Gastroesophageal sphincter (tissue), 4 donors: ENCODE measurements around the gene PRXL2A. TPM values are rescaled to one million over a fixed set of nuclear protein-coding genes. Genes with fewer than 3 reads are reported as not detected.

Experiments used
- ATAC-seq: fragments of 150-250 bp; one replicate; pipeline ENCODE4 v1.9.1; 2016; ENCODE audit warnings: mild to moderate bottlenecking, moderate library complexity
- H3K27ac ChIP-seq, 4 donors: fragments of 200-600 bp; sonication (generic) in 3 of 4; 1 replicate in 3 of 4; 2 replicates in 1 of 4; pipeline ENCODE4 v1.5.1; 2016 to 2019
- H3K27me3 ChIP-seq: fragments of 200-600 bp; sonication (generic); one replicate; pipeline ENCODE4 v1.5.1; 2019
- H3K36me3 ChIP-seq, 2 donors: fragments of 200-600 bp; sonication (generic); one replicate each; pipeline ENCODE4 v1.5.1; 2019; ENCODE audit warnings: control low read depth in 1 of 2
- H3K4me1 ChIP-seq, 3 donors: fragments of 200-600 bp; sonication (generic); 1 replicate in 2 of 3; 2 replicates in 1 of 3; pipeline ENCODE4 v1.5.1; 2016 to 2019; ENCODE audit warnings: control low read depth in 2 of 3
- H3K4me3 ChIP-seq, 2 donors: fragments of 200-600 bp; sonication (generic); one replicate each; pipeline ENCODE4 v1.5.1; 2019; ENCODE audit warnings: mild to moderate bottlenecking in 1 of 2, moderate library complexity in 1 of 2
- H3K9me3 ChIP-seq, 3 donors: fragments of 200-600 bp; sonication (generic); one replicate each; pipeline ENCODE4 v1.5.1; 2017 to 2019; ENCODE audit warnings: control low read depth in 2 of 3
- EP300 ChIP-seq: sonication (generic); formaldehyde crosslinking; IDR thresholded peaks from one replicate; pipeline ENCODE4 v1.6.1; 2017; ENCODE audit warnings: antibody characterized with exemption, mild to moderate bottlenecking
- POLR2A ChIP-seq, 2 donors: fragments of 450-650 bp; IDR thresholded peaks; one replicate each; pipeline ENCODE4 v1.6.1; 2017; ENCODE audit warnings: antibody characterized with exemption in 2 of 2, mild to moderate bottlenecking in 2 of 2, moderate library complexity in 1 of 2
- POLR2AphosphoS5 ChIP-seq: sonication (generic); formaldehyde crosslinking; IDR thresholded peaks from one replicate; pipeline ENCODE4 v1.6.1; 2017; ENCODE audit warnings: antibody characterized with exemption
- WGBS, 2 donors: methylation state at CpG; one replicate each; pipeline ENCODE4 v1.1.5; 2018; ENCODE audit warnings: low coverage in 1 of 2; 5-methylcytosine and 5-hydroxymethylcytosine counted together
- total RNA-seq, 4 donors: library from RNA; depleted of rRNA; stranded (reverse); fragments of >200 nt; gene quantifications; one replicate each; pipeline ENCODE4 v1.1.0, GENCODE V29; 2016
- TF ChIP-seq, protein P1 (sequence below), 4 experiments: fragments of 200-600 bp in 2 of 4; fragments of 450-650 bp in 2 of 4; sonication (generic) in 1 of 4; IDR thresholded peaks; one replicate each; pipeline ENCODE4 v1.5.1; 2017 to 2019; ENCODE audit warnings: antibody characterized with exemption in 4 of 4, mild to moderate bottlenecking in 2 of 4, moderate library complexity in 2 of 4

The PRXL2A gene
- total RNA-seq, 4 donors from 2014 or later, result 26.4 to 29.4 (median 26.6) TPM

DNA sequence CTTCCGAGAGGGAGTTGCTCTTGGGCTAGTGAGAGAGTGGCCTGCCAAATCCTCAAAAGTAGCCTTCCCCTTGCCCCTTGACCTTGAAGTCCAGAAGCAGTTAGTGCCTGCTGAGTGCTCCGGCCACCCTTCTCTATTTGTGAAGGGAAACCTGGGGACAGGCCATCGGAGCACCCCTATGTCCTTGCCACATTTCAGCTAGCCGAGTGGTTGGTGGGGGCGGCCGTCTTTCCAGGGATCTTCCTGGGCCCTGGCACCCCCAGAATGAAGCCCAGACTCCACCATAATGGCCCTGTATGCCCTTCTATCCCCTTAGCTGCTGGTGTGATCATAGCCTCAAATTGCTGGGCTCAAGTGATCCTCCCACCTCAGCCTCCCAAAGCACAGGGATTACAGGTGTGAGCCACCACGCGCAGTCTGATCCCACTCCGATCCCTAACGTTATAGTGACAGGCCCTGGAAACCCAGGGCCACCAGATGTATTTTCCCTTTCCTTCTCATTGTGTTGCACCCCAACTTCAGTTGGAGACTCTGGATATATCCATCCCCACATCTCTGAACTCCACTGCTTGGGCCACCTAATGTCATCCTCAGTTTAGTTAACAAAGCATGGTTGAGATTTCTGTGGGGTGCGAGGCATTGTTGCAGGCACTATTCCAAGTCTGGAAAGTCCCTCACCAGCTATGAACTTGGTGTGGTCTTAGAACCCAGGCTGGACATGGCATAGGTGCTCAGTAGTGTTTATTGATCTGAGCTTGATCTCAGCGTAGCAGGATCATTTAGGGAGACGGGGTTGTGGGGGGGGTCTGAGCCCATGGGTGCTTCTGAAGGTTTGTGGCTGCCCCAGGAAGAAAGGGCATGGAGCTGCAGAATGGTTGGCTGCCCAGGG, 47.4 kb downstream of the PRXL2A start:
- Histone ChIP-seq H3K36me3 (no peaks in the 10 kb centered on the region), H3K27ac (peak overlapping the region in 3 of 4 donors; percentile 96 to 99 (median 96)), H3K4me1 (peaks cover 0 to 73% (median 47%) of the 10 kb centered on the region in 3 donors), H3K4me3 (peak overlapping the region; percentile 75 to 96), H3K9me3 (no peaks in the 10 kb centered on the region), H3K27me3 (no peaks in the 10 kb centered on the region)
- 42 to 63% methylated on average over 4 to 10 of the region's 13 CpGs for WGBS, 2 donors
- TF ChIP-seq EP300, result no peak
- TF ChIP-seq POLR2A (IDR thresholded peaks at IDR 0.05), result no peak
- no peak for TF ChIP-seq POLR2AphosphoS5
- TF ChIP-seq, protein P1, sequence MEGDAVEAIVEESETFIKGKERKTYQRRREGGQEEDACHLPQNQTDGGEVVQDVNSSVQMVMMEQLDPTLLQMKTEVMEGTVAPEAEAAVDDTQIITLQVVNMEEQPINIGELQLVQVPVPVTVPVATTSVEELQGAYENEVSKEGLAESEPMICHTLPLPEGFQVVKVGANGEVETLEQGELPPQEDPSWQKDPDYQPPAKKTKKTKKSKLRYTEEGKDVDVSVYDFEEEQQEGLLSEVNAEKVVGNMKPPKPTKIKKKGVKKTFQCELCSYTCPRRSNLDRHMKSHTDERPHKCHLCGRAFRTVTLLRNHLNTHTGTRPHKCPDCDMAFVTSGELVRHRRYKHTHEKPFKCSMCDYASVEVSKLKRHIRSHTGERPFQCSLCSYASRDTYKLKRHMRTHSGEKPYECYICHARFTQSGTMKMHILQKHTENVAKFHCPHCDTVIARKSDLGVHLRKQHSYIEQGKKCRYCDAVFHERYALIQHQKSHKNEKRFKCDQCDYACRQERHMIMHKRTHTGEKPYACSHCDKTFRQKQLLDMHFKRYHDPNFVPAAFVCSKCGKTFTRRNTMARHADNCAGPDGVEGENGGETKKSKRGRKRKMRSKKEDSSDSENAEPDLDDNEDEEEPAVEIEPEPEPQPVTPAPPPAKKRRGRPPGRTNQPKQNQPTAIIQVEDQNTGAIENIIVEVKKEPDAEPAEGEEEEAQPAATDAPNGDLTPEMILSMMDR (IDR thresholded peaks at IDR 0.05), result no peak
- no peak for ATAC-seq

DNA sequence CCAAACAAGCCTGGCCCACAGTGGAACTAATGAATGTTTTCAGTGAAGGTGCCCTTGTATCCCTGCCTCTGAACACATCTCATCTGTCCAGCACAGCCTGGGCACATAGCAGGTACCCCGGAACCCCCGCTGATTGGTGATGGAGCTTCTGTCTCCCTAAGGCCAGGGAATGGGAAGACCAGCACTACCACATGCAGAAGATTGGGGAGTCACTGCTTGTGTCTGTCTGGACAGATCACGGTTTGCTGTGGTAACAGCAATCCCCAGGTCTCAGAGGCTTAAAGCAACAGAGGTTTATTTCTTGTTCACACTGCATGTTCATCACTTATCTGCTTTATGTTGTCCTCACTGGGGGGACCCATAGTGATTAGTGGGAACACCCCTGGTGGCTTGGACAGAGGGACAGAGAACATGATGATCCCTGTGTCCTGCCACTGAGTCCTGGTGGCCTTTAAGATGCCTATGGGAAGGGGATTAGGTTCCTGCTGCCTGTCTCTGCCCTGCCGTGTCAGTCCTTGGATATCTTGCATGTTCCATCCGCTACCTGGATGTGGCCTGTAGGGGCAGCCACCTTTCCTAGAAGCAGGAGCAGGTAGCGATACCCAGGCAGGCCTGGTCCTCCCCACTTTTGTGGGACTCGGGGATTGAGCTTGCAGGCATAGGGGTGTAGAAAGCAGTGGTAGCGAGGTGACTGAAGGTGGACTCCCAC, 49.4 kb downstream of the PRXL2A start:
- 80 to 83% methylated on average over 1 to 2 of the region's 8 CpGs for WGBS, 2 donors
- no peak for ATAC-seq
- no peaks in the 10 kb centered on the region for H3K27me3 ChIP-seq
- H3K36me3 ChIP-seq, result no peaks in the 10 kb centered on the region
- H3K27ac ChIP-seq, result peak overlapping the region in 2 of 4 donors; percentile 18 to 75
- TF ChIP-seq EP300, result no peak
- TF ChIP-seq, protein P1 (IDR thresholded peaks at IDR 0.05), result no peak
- no peak for TF ChIP-seq POLR2A (IDR thresholded peaks at IDR 0.05)
- no peak for TF ChIP-seq POLR2AphosphoS5
- H3K4me3 ChIP-seq, result no peak overlapping the region
- H3K4me1 ChIP-seq, result peaks cover 3 to 89% (median 66%) of the 10 kb centered on the region in 3 donors
- H3K9me3 ChIP-seq, result no peaks in the 10 kb centered on the region

DNA sequence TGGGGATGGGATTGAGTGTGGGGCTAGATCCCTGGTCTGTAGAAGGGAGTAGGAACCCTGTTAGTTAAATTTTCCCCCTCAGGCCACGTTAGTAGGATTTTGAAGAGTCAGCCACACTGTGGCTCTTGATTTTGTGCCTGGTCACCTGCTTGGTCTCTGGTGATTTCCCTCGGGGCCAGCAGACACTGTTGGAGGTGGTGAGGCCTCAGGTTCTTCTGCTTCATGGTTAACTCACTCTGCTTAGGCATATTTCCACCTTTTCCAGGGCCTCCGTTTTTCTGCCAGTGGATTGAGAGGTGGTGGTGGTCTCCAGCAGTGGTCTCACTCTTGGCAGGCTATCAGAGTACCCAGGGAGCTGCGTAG, 49.9 kb downstream of the PRXL2A start:
- Histone ChIP-seq H3K4me3 (no peak overlapping the region), H3K36me3 (no peaks in the 10 kb centered on the region), H3K27me3 (no peaks in the 10 kb centered on the region), H3K4me1 (peaks cover 6 to 89% (median 67%) of the 10 kb centered on the region in 3 donors), H3K27ac (peak overlapping the region in 2 of 4 donors; percentile 18 to 75), H3K9me3 (no peaks in the 10 kb centered on the region)
- TF ChIP-seq POLR2A (IDR thresholded peaks at IDR 0.05), result no peak
- no peak for TF ChIP-seq POLR2AphosphoS5
- TF ChIP-seq, protein P1 (IDR thresholded peaks at IDR 0.05), result no peak
- TF ChIP-seq EP300, result no peak
- ATAC-seq, result no peak
- WGBS, 2 donors, result 83 to 100% methylated on average over 1 of the region's 4 CpGs

DNA sequence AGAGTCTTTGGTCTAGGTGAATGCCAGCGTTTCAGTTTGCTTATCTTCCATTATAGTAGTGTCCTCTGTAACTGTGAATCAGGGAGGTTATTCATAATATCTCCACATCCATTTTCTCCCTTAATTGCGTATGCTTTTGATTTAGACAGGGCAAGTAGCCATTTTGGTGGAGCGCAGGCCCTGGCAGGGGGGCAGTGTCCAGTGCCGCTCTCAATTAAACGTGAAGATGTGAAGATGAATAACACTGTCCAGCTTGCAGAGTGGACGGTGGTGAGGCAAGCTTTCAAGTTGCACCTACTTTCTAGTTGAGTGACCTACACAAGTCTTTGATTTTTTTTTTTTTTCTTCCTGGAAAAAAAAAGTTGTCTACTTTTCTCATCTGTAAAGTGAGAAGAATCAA, 50.3 kb downstream of the PRXL2A start:
- Histone ChIP-seq H3K36me3 (no peaks in the 10 kb centered on the region), H3K27ac (peak overlapping the region in 3 of 4 donors; percentile 18 to 75 (median 68)), H3K4me1 (peaks cover 6 to 89% (median 69%) of the 10 kb centered on the region in 3 donors), H3K9me3 (no peaks in the 10 kb centered on the region), H3K4me3 (peak overlapping the region in 1 of 2 donors; percentile 18), H3K27me3 (no peaks in the 10 kb centered on the region)
- WGBS, 2 donors, result 79 to 80% methylated on average over 6 of the region's 6 CpGs
- TF ChIP-seq EP300 (no peak), POLR2A (IDR thresholded peaks at IDR 0.05) (no peak), POLR2AphosphoS5 (no peak)
- TF ChIP-seq, protein P1 (IDR thresholded peaks at IDR 0.05), result no peak
- ATAC-seq, result no peak
